K562 (cell line): ENCODE measurements around the gene PKD1. TPM values are rescaled to one million over a fixed set of nuclear protein-coding genes. Genes with fewer than 3 reads are reported as not detected.

ENCODE experiments used
- ATAC-seq: fragments of 200-7000 bp; cut with Tn5 transposase; 3 replicates; pipeline ENCODE4 v1.9.1; 2020; ENCODE audit warnings: moderate library complexity
- BruUV-seq: library from RNA; stranded (reverse); fragments of 400-500 nt; replicated peaks from 2 replicates; lab custom pipeline; 2021; lab: Mats Ljungman, UMichigan
- CTCF ChIA-PET: fragments of 300-600 bp; formaldehyde crosslinking; extraction: SDS; loops from one replicate; lab custom pipeline; 2021; ENCODE audit warnings: low intra/inter-chr PET ratio; lab: Yijun Ruan, JAX
- POLR2A ChIA-PET: fragments of 300-600, 350-650 bp; sonication (Branson Sonifier 250); formaldehyde crosslinking; extraction: SDS; loops from one replicate; lab custom pipeline; 2021; ENCODE audit warnings: antibody characterized with exemption, inconsistent platforms; lab: Yijun Ruan, JAX
- DNase-seq, 4 experiments: peaks; one replicate each; pipeline versions ENCODE4 v3.0.0 to v3.0.0-alpha.2; 2011 to 2018; ENCODE audit warnings: low spot score in 3 of 4, mixed read lengths in 3 of 4; ENCODE audit errors: extremely low read depth in 1 of 4
- FAIRE-seq: peaks from 2 replicates; lab custom pipeline; 2011; peaks lifted over from hg19 to GRCh38; lab: Jason Lieb, UNC
- H2AFZ ChIP-seq: 2 replicates; pipeline ENCODE4 v1.6.0; 2011; ENCODE audit warnings: low read depth, low read length, control low read depth, inconsistent platforms
- H3K27ac ChIP-seq: fragments of 200-600 bp; 3 replicates; pipeline ENCODE4 v1.8.0; 2011; ENCODE audit warnings: low read depth, mild to moderate bottlenecking, control low read depth, inconsistent platforms, low read length, moderate library complexity, mixed read lengths; ENCODE audit errors: extremely low read depth
- H3K27me3 ChIP-seq, 2 experiments: fragments of 300-600 bp in 1 of 2; 2 replicates in 1 of 2; 3 replicates in 1 of 2; pipeline versions ENCODE4 v1.6.0 to v1.8.0; 2011; ENCODE audit warnings: inconsistent platforms in 2 of 2, low read length in 2 of 2, mild to moderate bottlenecking in 1 of 2, mixed read lengths in 1 of 2, moderate library complexity in 1 of 2; ENCODE audit not compliant: control insufficient read depth in 2 of 2, insufficient read depth in 2 of 2
- H3K36me3 ChIP-seq: fragments of 300-600 bp; 3 replicates; pipeline ENCODE4 v1.8.0; 2011; ENCODE audit warnings: mild to moderate bottlenecking, low read length, inconsistent platforms; ENCODE audit not compliant: control insufficient read depth, insufficient read depth
- H3K4me1 ChIP-seq, 2 experiments: fragments of 200-600 bp in 1 of 2; replicated peaks in 1 of 2; 2 replicates in 1 of 2; 3 replicates in 1 of 2; pipeline versions ENCODE4 v1.5.1 to v1.8.0; 2011; ENCODE audit warnings: inconsistent platforms in 2 of 2, low read length in 2 of 2, mild to moderate bottlenecking in 1 of 2, mixed read lengths in 1 of 2, moderate library complexity in 1 of 2; ENCODE audit not compliant: control insufficient read depth in 2 of 2, insufficient read depth in 2 of 2
- H3K4me2 ChIP-seq: 2 replicates; pipeline ENCODE4 v1.6.1; 2011; ENCODE audit warnings: low read length, control low read depth, inconsistent platforms, mixed read lengths; ENCODE audit not compliant: insufficient read depth
- H3K4me3 ChIP-seq: fragments of 200-600 bp; sonication (generic), shearing (Covaris generic); 2 replicates; pipeline ENCODE4 v1.5.1; 2016; ENCODE audit warnings: control low read depth, inconsistent platforms
- H3K79me2 ChIP-seq: fragments of 200-600 bp; 3 replicates; pipeline ENCODE4 v1.8.0; 2011; ENCODE audit warnings: low read length, inconsistent platforms; ENCODE audit not compliant: control insufficient read depth, insufficient read depth
- H3K9ac ChIP-seq, 2 experiments: 2 replicates each; pipeline versions ENCODE4 v1.6.0 to v1.6.1; 2011; ENCODE audit warnings: low read depth in 2 of 2, low read length in 2 of 2, control low read depth in 1 of 2, inconsistent platforms in 1 of 2, mild to moderate bottlenecking in 1 of 2, mixed read lengths in 1 of 2; ENCODE audit not compliant: insufficient read depth in 1 of 2
- H3K9me1 ChIP-seq: one replicate; pipeline ENCODE4 v1.6.0; 2011; ENCODE audit warnings: inconsistent platforms, mild to moderate bottlenecking, low read length, moderate library complexity; ENCODE audit not compliant: control insufficient read depth, insufficient read depth
- H3K9me3 ChIP-seq: replicated peaks from 2 replicates; pipeline ENCODE4 v1.5.1; 2011; ENCODE audit warnings: low read depth, low read length, inconsistent platforms; ENCODE audit not compliant: control insufficient read depth, insufficient read depth
- H4K20me1 ChIP-seq: replicated peaks from 2 replicates; pipeline ENCODE4 v1.6.1; 2011; ENCODE audit warnings: low read length, inconsistent platforms, mixed read lengths; ENCODE audit not compliant: control insufficient read depth, insufficient read depth
- CHAMP1 ChIP-seq: fragments of 450-650 bp; IDR thresholded peaks from 2 replicates; pipeline ENCODE4 v1.6.1; 2016; ENCODE audit warnings: mild to moderate bottlenecking
- RBBP5 ChIP-seq: fragments of 200-600 bp; sonication (generic); IDR thresholded peaks from 2 replicates; pipeline ENCODE4 v1.6.1; 2012; ENCODE audit warnings: borderline replicate concordance, mild to moderate bottlenecking, low read length, control low read depth, inconsistent platforms; ENCODE audit not compliant: insufficient read depth, poor library complexity, severe bottlenecking
- SRSF3 ChIP-seq: fragments of 200-400 bp; formaldehyde crosslinking; IDR thresholded peaks from 2 replicates; pipeline ENCODE4 v1.6.1; 2016; ENCODE audit warnings: mild to moderate bottlenecking, low read length, moderate library complexity; ENCODE audit not compliant: insufficient read depth
- STAT5A ChIP-seq: IDR thresholded peaks from 2 replicates; pipeline ENCODE4 v1.6.1; 2012; ENCODE audit warnings: low read length, inconsistent platforms, borderline replicate concordance
- ZEB2 ChIP-seq: fragments of 450-650 bp; IDR thresholded peaks from 2 replicates; pipeline ENCODE4 v1.6.1; 2016
- ZNF318 ChIP-seq, 2 experiments: fragments of 450-650 bp; IDR thresholded peaks; 2 replicates each; pipeline ENCODE4 v1.6.1; 2016; ENCODE audit warnings: mild to moderate bottlenecking in 2 of 2, borderline replicate concordance in 1 of 2, low read depth in 1 of 2, moderate library complexity in 1 of 2
- WGBS: fragments of 100-300 bp; shearing (Covaris generic); methylation state at CpG from one replicate; pipeline ENCODE4 v1.1.6; 2016; ENCODE audit warnings: low coverage, mixed read lengths; ENCODE audit not compliant: insufficient coverage; ENCODE audit errors: missing lambda C conversion rate; 5-methylcytosine and 5-hydroxymethylcytosine counted together
- in situ Hi-C: fragments of 300-500 bp; cut with MboI; formaldehyde crosslinking; loops from 4 replicates; pipeline ENCODE4 v1.15.0; 2018; ENCODE audit warnings: inconsistent platforms, mixed read lengths
- intact Hi-C: fragments of 100-400 bp; cut with micrococcal nuclease; formaldehyde crosslinking; loops from 2 replicates; pipeline ENCODE4 v1.14.2; 2022
- polyA plus RNA-seq, 8 experiments: library from polyadenylated mRNA; depleted of rRNA in 4 of 8; stranded (reverse) in 5 of 8; unstranded in 3 of 8; fragments of >200 nt; fragmentation: Nextera tagmentation in 2 of 8; fragmentation: Illumina TruSeq in 1 of 8; extraction: Ambion mirVana in 2 of 8; extraction: Trizol in 1 of 8; gene quantifications; 2 replicates each; pipeline versions ENCODE4 v1.2.1 to v1.2.3, GENCODE V29; 2011 to 2014; ENCODE audit warnings: inconsistent platforms in 1 of 8, missing spikeins in 1 of 8
- total RNA-seq, 7 experiments: library from RNA; depleted of rRNA in 6 of 7; stranded (reverse); fragments of >200 nt in 6 of 7; fragmentation: Illumina TruSeq in 2 of 7; extraction: Trizol in 2 of 7; gene quantifications; 2 replicates each; pipeline versions ENCODE4 v1.2.1 to v1.2.3, GENCODE V29; 2011 to 2021; ENCODE audit warnings: low replicate concordance in 1 of 7
- TF ChIP-seq, protein P1 (sequence below): sonication (generic); formaldehyde crosslinking; IDR thresholded peaks from 2 replicates; pipeline ENCODE4 v1.9.0; 2022; ENCODE audit warnings: mild to moderate bottlenecking, missing genetic modification reagents
- TF ChIP-seq, protein P2 (sequence below): fragments of 250-450 bp; sonication (Bioruptor Pico); IDR thresholded peaks from 2 replicates; pipeline ENCODE4 v1.5.0; 2020; ENCODE audit warnings: mild to moderate bottlenecking, borderline replicate concordance

PKD1 gene
- total and polyA plus RNA-seq, 9 of the 15 experiments (the other 6 are each of a cell fraction or from before 2014, with no cell fraction given): 0.23 to 93.5 (median 12.6) TPM

DNA sequence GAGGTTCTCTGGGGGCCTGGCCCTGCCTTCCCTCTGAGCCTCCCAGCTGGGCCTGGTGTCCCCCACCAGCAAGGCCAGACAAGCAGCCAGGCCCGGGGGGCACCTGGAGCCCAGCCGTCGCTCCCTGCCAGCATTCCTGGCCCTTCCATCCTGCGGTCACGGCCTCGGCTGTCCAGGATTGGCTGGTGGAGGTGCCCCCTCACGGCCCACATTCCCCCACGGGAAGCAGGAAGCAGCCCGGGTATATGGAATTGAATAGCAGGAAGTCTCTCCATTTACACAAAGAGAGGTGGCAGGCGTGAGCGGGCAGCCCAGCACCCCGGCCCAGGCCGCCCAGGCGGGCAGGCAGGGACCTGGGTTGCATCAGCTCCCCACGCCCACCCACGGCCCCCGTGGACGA lies 34.4 kb upstream of the PKD1 start:
- intact Hi-C loops: no loop called here
- TF ChIP-seq ZEB2: no peak
- TF ChIP-seq, protein P1, sequence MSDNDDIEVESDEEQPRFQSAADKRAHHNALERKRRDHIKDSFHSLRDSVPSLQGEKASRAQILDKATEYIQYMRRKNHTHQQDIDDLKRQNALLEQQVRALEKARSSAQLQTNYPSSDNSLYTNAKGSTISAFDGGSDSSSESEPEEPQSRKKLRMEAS (CRISPR knock-in tag): no peak
- TF ChIP-seq RBBP5: no peak
- no peak for TF ChIP-seq SRSF3
- no peak for TF ChIP-seq ZNF318 (IDR thresholded peaks at IDR 0.05; ENCODE audit: borderline replicate concordance in 1 of 2, low read depth in 1 of 2)
- TF ChIP-seq, protein P2, sequence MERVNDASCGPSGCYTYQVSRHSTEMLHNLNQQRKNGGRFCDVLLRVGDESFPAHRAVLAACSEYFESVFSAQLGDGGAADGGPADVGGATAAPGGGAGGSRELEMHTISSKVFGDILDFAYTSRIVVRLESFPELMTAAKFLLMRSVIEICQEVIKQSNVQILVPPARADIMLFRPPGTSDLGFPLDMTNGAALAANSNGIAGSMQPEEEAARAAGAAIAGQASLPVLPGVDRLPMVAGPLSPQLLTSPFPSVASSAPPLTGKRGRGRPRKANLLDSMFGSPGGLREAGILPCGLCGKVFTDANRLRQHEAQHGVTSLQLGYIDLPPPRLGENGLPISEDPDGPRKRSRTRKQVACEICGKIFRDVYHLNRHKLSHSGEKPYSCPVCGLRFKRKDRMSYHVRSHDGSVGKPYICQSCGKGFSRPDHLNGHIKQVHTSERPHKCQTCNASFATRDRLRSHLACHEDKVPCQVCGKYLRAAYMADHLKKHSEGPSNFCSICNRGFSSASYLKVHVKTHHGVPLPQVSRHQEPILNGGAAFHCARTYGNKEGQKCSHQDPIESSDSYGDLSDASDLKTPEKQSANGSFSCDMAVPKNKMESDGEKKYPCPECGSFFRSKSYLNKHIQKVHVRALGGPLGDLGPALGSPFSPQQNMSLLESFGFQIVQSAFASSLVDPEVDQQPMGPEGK: no peak
- no peak for TF ChIP-seq STAT5A
- TF ChIP-seq CHAMP1: no peak

More for the DNA sequence above, 34.4 kb upstream of the PKD1 start:
- H3K9ac ChIP-seq: peak overlapping the region in 1 of 2 experiments; percentile 64; a peak in 1 of 4 replicates
- H3K4me2 ChIP-seq: no peak overlapping the region
- H3K27me3 ChIP-seq: no peaks in the 10 kb centered on the region
- in situ Hi-C loops: no loop called here
- WGBS: 95% methylated on average over 8 of the region's 18 CpGs
- H3K27ac ChIP-seq: no peak overlapping the region
- no peaks in the 10 kb centered on the region for H3K9me3 ChIP-seq
- FAIRE-seq (no peak), DNase-seq (no peak), ATAC-seq (no peak)
- H3K9me1 ChIP-seq: no peaks in the 10 kb centered on the region
- H2AFZ ChIP-seq: no peak overlapping the region
- POLR2A ChIA-PET: interaction anchor here (0.7 to 4.8 kb wide), 2 partner anchors 15 to 26 kb away, joined by 3 to 46 read pairs; partner anchors contain the start of gene TRAF7
- peaks cover 0 to 44% of the 10 kb centered on the region in 2 experiments; a peak in 2 of 5 replicates for H3K4me1 ChIP-seq
- no peaks in the 10 kb centered on the region for H4K20me1 ChIP-seq
- peaks cover 9% of the 10 kb centered on the region; the same call in 2 of the 3 replicates for H3K79me2 ChIP-seq
- no TSS peak for BruUV-seq
- H3K4me3 ChIP-seq: no peak overlapping the region
- CTCF ChIA-PET: no interaction called here
- peaks cover 80% of the 10 kb centered on the region for H3K36me3 ChIP-seq
